HCT116 (cell line): ENCODE measurements around the gene CSTF3.

ENCODE experiments used
- EZH2phosphoT487 ChIP-seq: fragments of 200-600 bp; IDR thresholded peaks from 2 replicates; pipeline ENCODE4 v1.6.1; 2018; ENCODE audit warnings: antibody characterized with exemption, borderline replicate concordance
- POLR2A ChIP-seq: IDR thresholded peaks from 2 replicates; pipeline ENCODE4 v1.7.0; 2011; ENCODE audit warnings: borderline replicate concordance; ENCODE audit not compliant: insufficient read depth, insufficient read length; ENCODE audit errors: extremely low read depth
- ZFX ChIP-seq: fragments of 450-650 bp; IDR thresholded peaks from 2 replicates; pipeline ENCODE4 v1.6.1; 2017
- TF ChIP-seq, protein P1 (sequence below), 3 experiments: fragments of 200-600 bp in 1 of 3; sonication (generic) in 1 of 3; IDR thresholded peaks in 2 of 3; conservative IDR thresholded peaks in 1 of 3; 2 replicates each; pipeline ENCODE4 v1.5.1; 2012 to 2017; ENCODE audit warnings: low read depth in 2 of 3, low read length in 2 of 3, antibody characterized with exemption in 1 of 3, borderline replicate concordance in 1 of 3, control low read depth in 1 of 3, mild to moderate bottlenecking in 1 of 3, mixed read lengths in 1 of 3, mixed run types in 1 of 3, moderate library complexity in 1 of 3; ENCODE audit not compliant: insufficient read depth in 1 of 3
- TF ChIP-seq, protein P2 (sequence below): IDR thresholded peaks from 2 replicates; pipeline ENCODE4 v1.6.1; 2012

DNA sequence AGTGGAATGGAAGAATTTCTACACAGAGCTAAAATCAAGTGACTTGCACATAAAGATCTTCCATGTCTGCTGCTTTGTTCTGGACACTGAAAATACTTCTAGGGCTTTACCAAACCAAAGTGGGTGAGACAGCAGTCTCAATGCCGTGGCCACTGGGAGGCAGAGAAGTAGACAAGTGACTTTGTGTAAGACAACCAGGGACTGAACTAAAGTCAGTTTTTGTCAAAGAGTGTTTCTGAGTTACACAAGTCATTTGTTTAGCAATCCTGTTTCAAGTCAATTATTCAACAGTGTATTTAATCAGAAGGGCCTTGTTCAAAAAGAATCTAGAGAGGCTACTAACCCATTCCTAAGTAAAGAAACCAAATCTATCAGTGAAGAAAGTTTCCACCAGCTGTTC is 75.3 kb downstream of the CSTF3 start:
- TF ChIP-seq ZFX = no peak
- TF ChIP-seq, protein P1, sequence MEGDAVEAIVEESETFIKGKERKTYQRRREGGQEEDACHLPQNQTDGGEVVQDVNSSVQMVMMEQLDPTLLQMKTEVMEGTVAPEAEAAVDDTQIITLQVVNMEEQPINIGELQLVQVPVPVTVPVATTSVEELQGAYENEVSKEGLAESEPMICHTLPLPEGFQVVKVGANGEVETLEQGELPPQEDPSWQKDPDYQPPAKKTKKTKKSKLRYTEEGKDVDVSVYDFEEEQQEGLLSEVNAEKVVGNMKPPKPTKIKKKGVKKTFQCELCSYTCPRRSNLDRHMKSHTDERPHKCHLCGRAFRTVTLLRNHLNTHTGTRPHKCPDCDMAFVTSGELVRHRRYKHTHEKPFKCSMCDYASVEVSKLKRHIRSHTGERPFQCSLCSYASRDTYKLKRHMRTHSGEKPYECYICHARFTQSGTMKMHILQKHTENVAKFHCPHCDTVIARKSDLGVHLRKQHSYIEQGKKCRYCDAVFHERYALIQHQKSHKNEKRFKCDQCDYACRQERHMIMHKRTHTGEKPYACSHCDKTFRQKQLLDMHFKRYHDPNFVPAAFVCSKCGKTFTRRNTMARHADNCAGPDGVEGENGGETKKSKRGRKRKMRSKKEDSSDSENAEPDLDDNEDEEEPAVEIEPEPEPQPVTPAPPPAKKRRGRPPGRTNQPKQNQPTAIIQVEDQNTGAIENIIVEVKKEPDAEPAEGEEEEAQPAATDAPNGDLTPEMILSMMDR (IDR thresholded peaks at IDR 0.05 in 2 of 3, conservative IDR thresholded peaks at IDR 0.05 in 1 of 3; ENCODE audit: borderline replicate concordance in 1 of 3, insufficient read depth in 1 of 3, low read depth in 2 of 3, low read length in 2 of 3) = no peak
- no peak for TF ChIP-seq EZH2phosphoT487
- TF ChIP-seq, protein P2, sequence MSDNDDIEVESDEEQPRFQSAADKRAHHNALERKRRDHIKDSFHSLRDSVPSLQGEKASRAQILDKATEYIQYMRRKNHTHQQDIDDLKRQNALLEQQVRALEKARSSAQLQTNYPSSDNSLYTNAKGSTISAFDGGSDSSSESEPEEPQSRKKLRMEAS = no peak
- no peak for TF ChIP-seq POLR2A
